ENCODE results near the gene FABP6. TPM values are rescaled to one million over a fixed set of nuclear protein-coding genes. Genes with fewer than 3 reads are reported as not detected.

Gene FABP6
- total RNA-seq, 2 donors from 2014 or later = not detected

DNA sequence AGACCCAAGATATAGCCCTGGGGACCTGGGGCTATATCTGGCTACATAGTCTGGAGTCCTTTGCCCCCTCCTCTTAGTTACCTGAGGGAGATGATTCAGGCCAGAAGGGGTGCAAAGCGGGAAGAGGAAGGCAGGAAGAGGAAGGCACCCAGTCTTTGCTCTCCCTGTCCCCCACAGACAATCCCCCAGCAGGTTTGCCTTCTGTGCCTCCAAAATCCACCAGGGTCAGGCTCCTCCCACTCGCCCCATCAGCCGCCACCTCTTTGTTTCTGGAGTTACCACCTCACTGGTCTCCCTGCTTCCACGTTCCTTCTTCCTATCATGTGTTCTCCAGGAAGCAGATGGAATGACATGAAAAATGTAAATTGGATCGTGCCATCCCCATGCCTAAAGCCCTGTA is 31.2 kb upstream of the FABP6 start:
- H3K36me3 Mint-ChIP-seq (ENCODE audit: insufficient read depth in 2 of 2) = no peaks in the 10 kb centered on the region
- ATAC-seq (replicated peaks in 1 of 2) (no peak), DNase-seq (no peak)
- H3K4me1 Mint-ChIP-seq (ENCODE audit: low read depth) = peaks cover 2% of the 10 kb centered on the region
- peaks cover 23% of the 10 kb centered on the region for H3K27me3 Mint-ChIP-seq (ENCODE audit: low read depth)
- H3K4me3 Mint-ChIP-seq = no peak overlapping the region
- H3K9me3 Mint-ChIP-seq = no peaks in the 10 kb centered on the region
- H3K27ac Mint-ChIP-seq = no peak overlapping the region

DNA sequence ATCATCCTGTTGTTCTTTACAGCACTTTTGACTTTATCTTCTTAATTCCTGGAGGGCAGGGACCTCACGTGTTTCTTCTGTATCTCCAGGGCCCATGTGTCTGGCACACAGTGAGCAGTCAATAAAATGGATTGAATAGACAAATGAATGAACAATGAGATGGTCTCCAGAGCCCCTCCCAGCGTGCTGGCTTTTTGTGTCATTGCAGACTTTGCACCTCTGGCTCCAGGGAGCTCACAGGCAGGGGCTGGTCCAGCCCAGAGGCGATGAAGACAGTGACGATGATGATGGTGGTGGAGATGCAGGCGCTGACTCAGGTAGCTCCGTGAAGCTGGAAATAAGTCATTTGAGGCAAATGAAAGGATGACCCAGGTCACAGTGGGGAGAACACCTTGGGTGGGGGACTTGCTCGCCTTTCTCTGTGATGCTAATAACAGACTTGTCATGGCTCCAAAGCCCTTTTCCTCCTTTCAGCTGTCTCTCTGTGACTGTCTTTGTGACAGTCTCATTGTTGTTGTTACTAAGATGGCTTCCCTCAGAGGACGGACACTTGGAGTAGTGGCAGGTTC is 30.4 kb upstream of the FABP6 start:
- H3K27ac Mint-ChIP-seq = no peak overlapping the region
- no peaks in the 10 kb centered on the region for H3K4me1 Mint-ChIP-seq (ENCODE audit: low read depth)
- H3K9me3 Mint-ChIP-seq = no peaks in the 10 kb centered on the region
- no peak for DNase-seq
- H3K27me3 Mint-ChIP-seq (ENCODE audit: low read depth) = peaks cover 23% of the 10 kb centered on the region
- no peaks in the 10 kb centered on the region for H3K36me3 Mint-ChIP-seq (ENCODE audit: insufficient read depth in 2 of 2)
- ATAC-seq (replicated peaks in 1 of 2) = peak in 1 of 2 donors; percentile 3
- no peak overlapping the region for H3K4me3 Mint-ChIP-seq

GRCh38 chr5:160199410-160199911 is 29.8 kb upstream of the FABP6 start:
- Mint-ChIP-seq H3K27ac (no peak overlapping the region), H3K4me3 (peak overlapping the region; percentile 63 to 78), H3K4me1 (ENCODE audit: low read depth) (no peaks in the 10 kb centered on the region), H3K9me3 (no peaks in the 10 kb centered on the region), H3K36me3 (ENCODE audit: insufficient read depth in 2 of 2) (no peaks in the 10 kb centered on the region), H3K27me3 (ENCODE audit: low read depth) (peaks cover 23% of the 10 kb centered on the region)
- DNase-seq (peak; percentile 73 to 84), ATAC-seq (replicated peaks in 1 of 2) (peak; percentile 96 to 97)

DNA sequence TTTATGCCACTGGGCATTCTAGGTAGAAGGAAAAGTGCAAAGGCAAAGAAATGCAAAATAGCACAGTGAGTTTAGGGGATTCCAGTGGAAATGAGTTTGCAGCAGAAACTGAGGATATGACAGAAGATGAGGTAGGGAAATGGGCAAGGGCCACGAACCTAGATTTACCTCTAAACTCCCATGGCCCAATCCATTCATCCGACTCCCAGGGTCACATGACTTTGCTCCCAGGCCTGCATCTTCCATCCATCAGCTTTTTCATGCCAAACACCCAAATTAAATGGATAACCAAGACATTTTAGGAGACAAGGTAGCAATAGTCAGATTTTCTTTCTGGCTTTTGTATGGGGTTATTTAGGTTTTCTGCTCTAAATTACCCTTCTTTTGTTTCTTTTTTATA is 22.2 kb upstream of the FABP6 start:
- Mint-ChIP-seq H3K4me1 (ENCODE audit: low read depth) (no peaks in the 10 kb centered on the region), H3K27ac (no peak overlapping the region), H3K9me3 (no peaks in the 10 kb centered on the region), H3K27me3 (ENCODE audit: low read depth) (no peaks in the 10 kb centered on the region), H3K4me3 (no peak overlapping the region), H3K36me3 (ENCODE audit: insufficient read depth in 2 of 2) (no peaks in the 10 kb centered on the region)
- no peak for ATAC-seq (replicated peaks in 1 of 2)
- no peak for DNase-seq

DNA sequence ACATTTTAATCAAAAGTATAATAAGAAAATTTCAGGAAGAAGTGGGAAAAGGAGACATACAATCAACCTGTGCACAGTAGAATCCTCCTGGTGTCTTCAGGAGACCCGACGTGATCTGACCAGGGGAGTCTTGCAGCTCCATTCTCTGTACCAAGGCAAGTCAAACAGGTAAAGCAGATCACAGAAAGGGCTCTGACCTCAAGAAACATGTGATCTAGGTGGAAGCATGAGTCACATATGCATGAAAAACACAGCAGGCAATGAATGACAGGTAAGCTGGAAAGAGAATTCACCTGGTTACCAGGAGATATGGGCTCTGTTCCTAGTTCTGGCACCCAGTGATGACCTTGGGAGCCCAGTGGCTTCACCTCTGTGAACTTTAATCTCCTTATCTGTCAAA is 19.4 kb upstream of the FABP6 start:
- peak; percentile 52 to 55 for ATAC-seq (replicated peaks in 1 of 2)

DNA sequence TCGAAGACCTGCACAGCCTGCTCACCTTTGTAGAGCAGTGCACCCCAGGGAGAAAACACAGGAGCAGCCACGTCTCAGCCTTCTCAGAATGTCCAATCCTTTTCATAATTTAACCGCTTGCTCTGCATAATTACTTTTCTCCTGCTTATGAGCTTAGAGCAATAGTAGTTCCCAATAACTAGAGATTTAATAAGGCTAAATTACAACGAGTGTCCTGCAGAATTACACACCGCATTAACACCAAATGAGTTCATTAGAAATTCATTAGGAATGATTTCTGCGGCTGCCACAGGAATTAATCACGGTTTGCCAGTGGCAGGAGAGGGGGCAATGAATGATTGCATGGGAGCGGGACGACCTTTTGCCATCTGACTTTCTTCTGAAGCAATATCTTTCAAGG is 18.7 kb upstream of the FABP6 start:
- no peak overlapping the region for H3K4me3 Mint-ChIP-seq
- DNase-seq (no peak), ATAC-seq (replicated peaks in 1 of 2) (no peak)
- H3K36me3 Mint-ChIP-seq (ENCODE audit: insufficient read depth in 2 of 2) = no peaks in the 10 kb centered on the region
- H3K27ac Mint-ChIP-seq = no peak overlapping the region
- no peaks in the 10 kb centered on the region for H3K4me1 Mint-ChIP-seq (ENCODE audit: low read depth)
- H3K9me3 Mint-ChIP-seq = no peaks in the 10 kb centered on the region
- H3K27me3 Mint-ChIP-seq (ENCODE audit: low read depth) = no peaks in the 10 kb centered on the region

More for the DNA sequence above, 19.4 kb upstream of the FABP6 start:
- Mint-ChIP-seq H3K4me1 (ENCODE audit: low read depth) (no peaks in the 10 kb centered on the region), H3K36me3 (ENCODE audit: insufficient read depth in 2 of 2) (no peaks in the 10 kb centered on the region), H3K27ac (no peak overlapping the region), H3K27me3 (ENCODE audit: low read depth) (no peaks in the 10 kb centered on the region), H3K9me3 (no peaks in the 10 kb centered on the region), H3K4me3 (no peak overlapping the region)
- DNase-seq = no peak

DNA sequence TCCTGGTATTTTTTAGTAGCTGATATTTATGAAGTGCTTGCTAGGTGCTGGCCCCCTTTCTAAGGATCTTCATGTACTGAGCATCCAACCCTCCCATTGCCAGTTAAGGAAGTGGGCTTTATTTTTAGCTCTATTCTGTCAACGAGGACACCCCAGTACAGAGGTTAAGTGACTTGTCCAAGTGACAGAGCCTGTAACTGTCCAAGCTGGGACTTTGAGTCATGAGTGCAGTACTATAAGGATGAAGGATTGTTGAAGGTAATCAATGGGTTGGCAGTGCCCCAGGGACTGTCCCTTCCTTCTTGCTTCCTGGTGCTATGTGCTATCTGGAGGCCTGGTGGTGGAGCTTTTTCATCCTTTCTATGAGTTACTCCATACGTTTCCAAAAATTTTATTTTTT is 18.0 kb upstream of the FABP6 start:
- Mint-ChIP-seq H3K27me3 (ENCODE audit: low read depth) (no peaks in the 10 kb centered on the region), H3K4me1 (ENCODE audit: low read depth) (no peaks in the 10 kb centered on the region), H3K36me3 (ENCODE audit: insufficient read depth in 2 of 2) (no peaks in the 10 kb centered on the region), H3K27ac (no peak overlapping the region), H3K9me3 (no peaks in the 10 kb centered on the region), H3K4me3 (no peak overlapping the region)
- DNase-seq (no peak), ATAC-seq (replicated peaks in 1 of 2) (no peak)

DNA sequence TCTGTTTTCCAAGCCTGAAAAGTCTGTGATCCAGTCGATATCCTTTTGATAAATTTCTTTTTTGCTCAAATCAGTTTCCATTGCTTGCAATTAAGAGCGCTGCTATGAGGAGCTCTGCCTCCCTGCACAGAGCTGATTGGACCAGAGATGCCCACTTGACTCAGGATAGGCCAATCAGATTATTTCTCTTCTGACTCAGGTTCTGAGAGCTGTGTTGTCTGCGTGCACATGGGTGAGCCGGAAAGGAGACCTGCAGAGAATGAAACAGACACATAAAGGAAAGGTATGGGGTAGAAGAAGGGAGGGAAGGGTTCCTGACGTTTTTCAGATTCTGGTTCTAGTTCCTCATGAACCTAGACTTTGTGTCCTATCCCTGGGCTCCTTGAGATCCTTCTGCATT is 15.8 kb upstream of the FABP6 start:
- ATAC-seq (replicated peaks in 1 of 2) = no peak
- H3K4me1 Mint-ChIP-seq (ENCODE audit: low read depth) = no peaks in the 10 kb centered on the region
- DNase-seq = no peak
- H3K4me3 Mint-ChIP-seq = no peak overlapping the region
- H3K27me3 Mint-ChIP-seq (ENCODE audit: low read depth) = no peaks in the 10 kb centered on the region
- H3K36me3 Mint-ChIP-seq (ENCODE audit: insufficient read depth in 2 of 2) = no peaks in the 10 kb centered on the region
- no peak overlapping the region for H3K27ac Mint-ChIP-seq
- no peaks in the 10 kb centered on the region for H3K9me3 Mint-ChIP-seq

DNA sequence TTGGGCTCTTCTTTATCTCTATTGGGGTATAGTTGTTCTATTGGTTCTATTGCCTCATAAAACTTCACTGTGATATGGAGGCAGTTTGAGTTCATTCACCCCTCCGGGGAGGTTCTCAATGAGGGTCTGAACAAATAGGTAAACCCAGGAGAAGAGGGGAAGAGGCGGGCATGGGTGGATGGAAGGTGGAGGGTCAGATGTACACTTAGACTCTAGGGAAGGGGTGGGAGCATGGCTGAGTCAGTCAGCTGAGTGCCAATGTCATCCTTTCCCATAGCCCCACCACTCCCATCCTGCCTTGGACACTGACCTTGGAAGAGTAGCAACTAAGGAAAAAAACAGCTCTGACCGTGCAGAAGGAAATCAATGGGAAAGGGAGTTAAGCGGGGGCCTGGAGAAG is 9.9 kb upstream of the FABP6 start:
- no peaks in the 10 kb centered on the region for H3K9me3 Mint-ChIP-seq
- no peaks in the 10 kb centered on the region for H3K36me3 Mint-ChIP-seq (ENCODE audit: insufficient read depth in 2 of 2)
- H3K27ac Mint-ChIP-seq = no peak overlapping the region
- H3K27me3 Mint-ChIP-seq (ENCODE audit: low read depth) = peaks cover 8% of the 10 kb centered on the region
- H3K4me1 Mint-ChIP-seq (ENCODE audit: low read depth) = no peaks in the 10 kb centered on the region
- ATAC-seq (replicated peaks in 1 of 2) (no peak), DNase-seq (no peak)
- H3K4me3 Mint-ChIP-seq = no peak overlapping the region

DNA sequence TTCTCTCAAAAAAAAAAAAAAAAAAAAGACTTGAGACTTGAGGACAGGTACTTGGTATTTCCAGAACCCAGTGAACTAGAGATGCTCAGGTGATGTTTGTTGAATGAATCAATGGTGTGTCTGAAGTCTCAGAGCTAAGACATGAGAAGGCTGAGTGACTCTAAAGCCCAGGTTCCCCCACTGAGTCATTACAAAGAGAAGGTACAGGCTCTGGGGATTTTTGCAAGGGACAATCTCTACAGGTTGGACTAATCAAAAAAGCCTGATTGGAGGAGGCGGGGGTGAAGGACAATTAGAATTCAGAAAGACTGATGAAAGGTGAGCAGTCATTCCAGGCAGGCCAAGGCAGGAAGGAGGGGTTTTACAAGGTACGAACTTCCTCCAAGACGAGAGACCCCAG is 8.2 kb upstream of the FABP6 start:
- Mint-ChIP-seq H3K9me3 (no peaks in the 10 kb centered on the region), H3K4me1 (ENCODE audit: low read depth) (no peaks in the 10 kb centered on the region), H3K27ac (no peak overlapping the region), H3K4me3 (no peak overlapping the region), H3K36me3 (ENCODE audit: insufficient read depth in 2 of 2) (no peaks in the 10 kb centered on the region), H3K27me3 (ENCODE audit: low read depth) (peaks cover 8% of the 10 kb centered on the region)
- DNase-seq (no peak), ATAC-seq (replicated peaks in 1 of 2) (no peak)

GRCh38 chr5:160227012-160227411 is 2.3 kb upstream of the FABP6 start:
- Mint-ChIP-seq H3K9me3 (no peaks in the 10 kb centered on the region), H3K27ac (no peak overlapping the region), H3K27me3 (ENCODE audit: low read depth) (no peaks in the 10 kb centered on the region), H3K4me1 (ENCODE audit: low read depth) (peaks cover 7% of the 10 kb centered on the region), H3K36me3 (ENCODE audit: insufficient read depth in 2 of 2) (no peaks in the 10 kb centered on the region), H3K4me3 (no peak overlapping the region)
- DNase-seq (no peak), ATAC-seq (replicated peaks in 1 of 2) (no peak)

DNA sequence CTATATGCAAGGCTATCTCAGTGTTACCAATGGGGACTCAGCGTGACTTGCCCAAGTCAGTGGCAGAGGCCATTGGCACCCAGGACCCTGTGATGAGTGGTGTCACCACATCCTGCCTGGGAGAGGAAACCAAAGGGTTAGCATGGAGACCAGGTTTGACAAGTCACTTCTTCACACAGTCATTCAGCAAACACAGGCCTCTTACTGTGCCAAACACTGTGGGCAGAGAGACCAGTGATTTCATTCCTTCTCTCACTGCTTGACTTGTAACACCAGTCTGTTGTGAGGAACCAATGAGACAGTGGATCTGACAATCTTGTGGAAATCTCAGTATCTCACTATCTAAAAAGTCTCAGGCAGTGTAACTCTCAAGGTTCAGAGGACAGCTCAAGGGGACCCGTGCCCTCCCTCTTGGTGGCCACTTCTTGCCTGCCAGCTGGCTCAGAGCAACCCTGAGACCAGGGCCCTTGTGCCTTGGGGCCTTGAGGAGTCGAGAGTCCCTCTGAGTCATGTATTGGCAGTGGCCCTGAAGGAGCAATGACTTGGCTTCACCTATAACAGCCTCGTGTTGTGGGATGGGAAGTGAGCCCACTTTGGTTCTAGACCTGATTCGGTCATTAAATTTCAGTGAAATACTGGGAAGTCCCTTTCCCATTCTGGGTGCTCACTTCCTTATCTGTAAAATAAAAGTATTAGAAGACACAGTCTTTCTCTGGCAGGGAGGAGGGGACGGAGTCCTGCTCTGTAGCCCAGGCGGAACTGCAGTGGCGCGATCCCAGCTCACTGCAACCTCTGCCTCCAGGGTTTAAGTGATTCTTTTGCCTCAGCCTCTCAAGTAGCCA is 1.6 kb downstream of the FABP6 start:
- peak; percentile 89 to 90 for ATAC-seq (replicated peaks in 1 of 2)
- Mint-ChIP-seq H3K4me3 (no peak overlapping the region), H3K27ac (no peak overlapping the region), H3K36me3 (ENCODE audit: insufficient read depth in 2 of 2) (no peaks in the 10 kb centered on the region), H3K9me3 (no peaks in the 10 kb centered on the region), H3K27me3 (ENCODE audit: low read depth) (no peaks in the 10 kb centered on the region), H3K4me1 (ENCODE audit: low read depth) (peaks cover 7% of the 10 kb centered on the region)
- DNase-seq = peak; percentile 5 to 23

DNA sequence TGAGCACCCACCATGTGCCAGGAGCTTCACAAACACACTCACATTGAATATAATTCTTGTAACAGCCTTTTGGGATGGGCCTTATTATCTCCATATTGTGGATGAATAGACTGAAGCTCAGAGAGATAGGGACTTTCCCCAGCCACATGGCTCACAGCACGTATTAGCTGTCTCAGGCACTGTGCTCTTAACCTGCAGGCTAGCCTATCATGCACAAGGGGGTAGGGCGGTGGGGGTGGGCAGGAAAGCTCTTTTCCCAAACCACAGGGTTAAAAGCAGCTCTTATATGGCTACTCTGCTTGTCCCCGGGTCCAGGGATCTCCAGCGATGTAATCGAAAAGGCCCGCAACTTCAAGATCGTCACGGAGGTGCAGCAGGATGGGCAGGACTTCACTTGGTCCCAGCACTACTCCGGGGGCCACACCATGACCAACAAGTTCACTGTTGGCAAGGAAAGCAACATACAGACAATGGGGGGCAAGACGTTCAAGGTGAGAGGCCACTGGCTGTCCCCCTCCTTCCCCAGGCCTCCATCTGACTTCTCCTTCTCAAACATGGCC is 2.6 kb downstream of the FABP6 start:
- ATAC-seq (replicated peaks in 1 of 2) = no peak

More for the DNA sequence above, 2.6 kb downstream of the FABP6 start:
- Mint-ChIP-seq H3K27me3 (ENCODE audit: low read depth) (no peaks in the 10 kb centered on the region), H3K36me3 (ENCODE audit: insufficient read depth in 2 of 2) (no peaks in the 10 kb centered on the region), H3K4me1 (ENCODE audit: low read depth) (peaks cover 7% of the 10 kb centered on the region), H3K4me3 (no peak overlapping the region), H3K27ac (no peak overlapping the region), H3K9me3 (no peaks in the 10 kb centered on the region)
- DNase-seq = no peak

All from activated T-cell treated with anti-CD3 and anti-CD28 coated beads, Interleukin-2, amount 50 U/mL, for 72 hours (primary cell).